ENCODE results near the gene TBC1D3B. TPM values are rescaled to one million over a fixed set of nuclear protein-coding genes. Genes with fewer than 3 reads are reported as not detected.
"Not testable (repeated sequence)": the region's sequence is repeated elsewhere in the genome, so short reads cannot be mapped to it uniquely, and the experiment has no call there.

Gene TBC1D3B
- total and polyA plus RNA-seq, 2 donors (not counting 3 experiments of a cell fraction or from before 2014, with no cell fraction given) = 0.81 to 3.3 TPM

DNA sequence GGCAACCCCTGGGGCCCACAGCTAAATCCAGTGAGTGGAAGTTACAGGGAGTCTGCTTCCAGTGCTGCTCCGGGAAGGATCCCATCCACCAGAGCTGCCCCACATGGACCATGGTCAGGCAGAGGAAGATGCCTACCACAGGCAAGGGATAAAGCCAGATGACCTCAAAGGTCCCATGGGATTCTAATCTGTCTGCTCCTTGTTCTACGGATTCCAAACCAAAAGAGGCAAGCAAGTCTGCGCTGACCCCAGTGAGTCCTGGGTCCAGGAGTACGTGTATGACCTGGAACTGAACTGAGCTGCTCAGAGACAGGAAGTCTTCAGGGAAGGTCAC is 35.8 kb upstream of the TBC1D3B start:
- no peak overlapping the region for H3K4me3 ChIP-seq (replicated peaks in 1 of 3; ENCODE audit: insufficient read depth in 1 of 3, low read depth in 1 of 3, low read length in 3 of 3)
- TF ChIP-seq FOS (IDR thresholded peaks at IDR 0.05; ENCODE audit: borderline replicate concordance, insufficient read depth, low read length) (no peak), MYC (IDR thresholded peaks at IDR 0.05; ENCODE audit: low read depth, low read length) (no peak), GATA2 (IDR thresholded peaks at IDR 0.05; ENCODE audit: insufficient read depth, insufficient read length, low read depth, low read length) (no peak), POLR2A (IDR thresholded peaks at IDR 0.05; ENCODE audit: low read depth, low read length) (no peak)
- TF ChIP-seq, protein P1, sequence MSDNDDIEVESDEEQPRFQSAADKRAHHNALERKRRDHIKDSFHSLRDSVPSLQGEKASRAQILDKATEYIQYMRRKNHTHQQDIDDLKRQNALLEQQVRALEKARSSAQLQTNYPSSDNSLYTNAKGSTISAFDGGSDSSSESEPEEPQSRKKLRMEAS (IDR thresholded peaks at IDR 0.05; ENCODE audit: insufficient read depth, insufficient read length) = no peak
- no peaks in the 10 kb centered on the region for H4K20me1 ChIP-seq (replicated peaks; ENCODE audit: control insufficient read depth, extremely low read depth, insufficient read depth, low read length)
- no peaks in the 10 kb centered on the region for H3K9me3 ChIP-seq (replicated peaks; ENCODE audit: control insufficient read depth, insufficient read depth, low read length)
- H3K79me2 ChIP-seq (ENCODE audit: control insufficient read depth, insufficient read depth, low read length) = no peaks in the 10 kb centered on the region
- no TSS peak for BruUV-seq (replicated peaks)
- no peaks in the 10 kb centered on the region for H3K4me1 ChIP-seq (ENCODE audit: control insufficient read depth, extremely low read depth, insufficient read depth, low read length)
- ChIA-PET POLR2A (no interaction called here), CTCF (no interaction called here)
- H3K9me1 ChIP-seq (replicated peaks; ENCODE audit: control insufficient read depth, extremely low read depth, insufficient read depth, low read length) = no peaks in the 10 kb centered on the region
- no peak overlapping the region for H3K4me2 ChIP-seq (ENCODE audit: insufficient read depth, low read length)
- H3K27me3 ChIP-seq (ENCODE audit: control insufficient read depth in 2 of 2, insufficient read depth in 2 of 2, low read length in 2 of 2) = no peaks in the 10 kb centered on the region
- dilution Hi-C loops (cut with MboI; ENCODE audit: extremely low pct_ligation_motif_present, low sequenced_read_pairs) (no loop called here), intact Hi-C loops (cut with micrococcal nuclease) (no loop called here)
- FAIRE-seq (no peak), DNase-seq (ENCODE audit: low read depth, low spot score) (no peak)
- no peak overlapping the region for H3K9ac ChIP-seq (replicated peaks; ENCODE audit: extremely low read depth, insufficient read depth, low read length)
- H3K27ac ChIP-seq (ENCODE audit: insufficient read depth, low read depth, low read length) = no peak overlapping the region
- no peak overlapping the region for H2AFZ ChIP-seq (ENCODE audit: low read depth, low read length)
- H3K36me3 ChIP-seq (ENCODE audit: control insufficient read depth in 2 of 2, extremely low read depth in 1 of 2, insufficient read depth in 2 of 2, low read length in 2 of 2) = no peaks in the 10 kb centered on the region

DNA sequence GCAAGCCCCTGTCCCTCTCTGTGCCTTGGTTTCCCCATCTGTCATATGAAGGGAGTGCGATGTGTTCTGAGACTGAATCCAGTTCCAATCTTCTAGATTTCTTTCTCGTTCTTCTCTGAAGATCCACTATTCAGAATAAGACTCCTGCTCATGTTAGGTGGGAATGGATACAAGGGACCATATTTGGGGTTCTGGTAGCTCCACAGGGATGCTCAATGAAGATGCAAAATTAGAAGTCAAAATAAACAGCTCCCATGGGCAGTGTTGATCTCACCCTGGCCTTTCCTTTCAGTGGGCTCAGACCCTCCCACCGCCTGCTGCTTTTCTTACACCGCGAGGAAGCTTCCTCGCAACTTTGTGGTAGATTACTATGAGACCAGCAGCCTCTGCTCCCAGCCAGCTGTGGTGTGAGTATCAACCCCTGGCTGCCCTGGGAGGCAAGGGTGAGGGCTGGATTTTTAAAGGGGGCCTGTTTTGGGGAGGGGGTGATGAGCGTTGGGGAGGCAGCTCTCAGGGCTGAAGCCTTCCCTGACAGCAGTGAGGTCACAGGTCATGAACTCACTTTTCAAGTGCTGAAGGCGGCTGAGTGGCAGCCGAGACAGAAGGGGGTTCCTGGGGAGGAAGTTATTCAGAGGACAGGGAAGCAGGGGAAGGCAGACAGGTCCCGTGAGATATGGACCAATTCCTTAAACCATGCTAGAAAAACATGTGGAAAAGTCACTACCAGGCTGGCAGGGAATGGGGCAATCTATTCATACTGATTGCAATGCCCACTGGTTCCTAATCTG is 35.2 kb upstream of the TBC1D3B start:
- H3K79me2 ChIP-seq (ENCODE audit: control insufficient read depth, insufficient read depth, low read length); H3K27ac ChIP-seq (ENCODE audit: insufficient read depth, low read depth, low read length); H3K9me1 ChIP-seq (replicated peaks; ENCODE audit: control insufficient read depth, extremely low read depth, insufficient read depth, low read length); FAIRE-seq; H3K4me1 ChIP-seq (ENCODE audit: control insufficient read depth, extremely low read depth, insufficient read depth, low read length); dilution Hi-C loops (cut with MboI; ENCODE audit: extremely low pct_ligation_motif_present, low sequenced_read_pairs); intact Hi-C loops (cut with micrococcal nuclease); H3K27me3 ChIP-seq (ENCODE audit: control insufficient read depth in 2 of 2, insufficient read depth in 2 of 2, low read length in 2 of 2); POLR2A ChIA-PET; H4K20me1 ChIP-seq (replicated peaks; ENCODE audit: control insufficient read depth, extremely low read depth, insufficient read depth, low read length); H2AFZ ChIP-seq (ENCODE audit: low read depth, low read length); BruUV-seq (replicated peaks); DNase-seq (ENCODE audit: low read depth, low spot score); H3K36me3 ChIP-seq (ENCODE audit: control insufficient read depth in 2 of 2, extremely low read depth in 1 of 2, insufficient read depth in 2 of 2, low read length in 2 of 2); H3K9ac ChIP-seq (replicated peaks; ENCODE audit: extremely low read depth, insufficient read depth, low read length); H3K4me3 ChIP-seq (replicated peaks in 1 of 3; ENCODE audit: insufficient read depth in 1 of 3, low read depth in 1 of 3, low read length in 3 of 3); H3K9me3 ChIP-seq (replicated peaks; ENCODE audit: control insufficient read depth, insufficient read depth, low read length); H3K4me2 ChIP-seq (ENCODE audit: insufficient read depth, low read length); CTCF ChIA-PET: not testable (repeated sequence)

- intact Hi-C loops (cut with micrococcal nuclease); H3K9me3 ChIP-seq (replicated peaks; ENCODE audit: control insufficient read depth, insufficient read depth, low read length); H3K9ac ChIP-seq (replicated peaks; ENCODE audit: extremely low read depth, insufficient read depth, low read length); H3K4me3 ChIP-seq (replicated peaks in 1 of 3; ENCODE audit: insufficient read depth in 1 of 3, low read depth in 1 of 3, low read length in 3 of 3); H3K36me3 ChIP-seq (ENCODE audit: control insufficient read depth in 2 of 2, extremely low read depth in 1 of 2, insufficient read depth in 2 of 2, low read length in 2 of 2); H4K20me1 ChIP-seq (replicated peaks; ENCODE audit: control insufficient read depth, extremely low read depth, insufficient read depth, low read length); H3K9me1 ChIP-seq (replicated peaks; ENCODE audit: control insufficient read depth, extremely low read depth, insufficient read depth, low read length); H3K4me2 ChIP-seq (ENCODE audit: insufficient read depth, low read length); H3K4me1 ChIP-seq (ENCODE audit: control insufficient read depth, extremely low read depth, insufficient read depth, low read length); CTCF ChIA-PET; FAIRE-seq; H3K27ac ChIP-seq (ENCODE audit: insufficient read depth, low read depth, low read length); H3K27me3 ChIP-seq (ENCODE audit: control insufficient read depth in 2 of 2, insufficient read depth in 2 of 2, low read length in 2 of 2); POLR2A ChIA-PET; BruUV-seq (replicated peaks); DNase-seq (ENCODE audit: low read depth, low spot score); dilution Hi-C loops (cut with MboI; ENCODE audit: extremely low pct_ligation_motif_present, low sequenced_read_pairs); H3K79me2 ChIP-seq (ENCODE audit: control insufficient read depth, insufficient read depth, low read length); H2AFZ ChIP-seq (ENCODE audit: low read depth, low read length): not testable (repeated sequence)
These were observed 34.2 kb upstream of the TBC1D3B start, which contains the start of gene CCL4L2 for GRCh38 chr17:36210439-36211211. Gene CCL4L2, plus strand, starts transcription at chr17:36211063.

All from endothelial cell of umbilical vein (primary cell).